Hematopoietic multipotent progenitor cell treated with erythropoietin and hydrocortisone succinate and interleukin-3 and kit ligand, for 6 days (in vitro differentiated cells): ENCODE data around the gene NIT1.

Experiments used
- DNase-seq: peaks from one replicate; pipeline ENCODE4 v3.0.0-alpha.2; 2015

NIT1 gene

DNA sequence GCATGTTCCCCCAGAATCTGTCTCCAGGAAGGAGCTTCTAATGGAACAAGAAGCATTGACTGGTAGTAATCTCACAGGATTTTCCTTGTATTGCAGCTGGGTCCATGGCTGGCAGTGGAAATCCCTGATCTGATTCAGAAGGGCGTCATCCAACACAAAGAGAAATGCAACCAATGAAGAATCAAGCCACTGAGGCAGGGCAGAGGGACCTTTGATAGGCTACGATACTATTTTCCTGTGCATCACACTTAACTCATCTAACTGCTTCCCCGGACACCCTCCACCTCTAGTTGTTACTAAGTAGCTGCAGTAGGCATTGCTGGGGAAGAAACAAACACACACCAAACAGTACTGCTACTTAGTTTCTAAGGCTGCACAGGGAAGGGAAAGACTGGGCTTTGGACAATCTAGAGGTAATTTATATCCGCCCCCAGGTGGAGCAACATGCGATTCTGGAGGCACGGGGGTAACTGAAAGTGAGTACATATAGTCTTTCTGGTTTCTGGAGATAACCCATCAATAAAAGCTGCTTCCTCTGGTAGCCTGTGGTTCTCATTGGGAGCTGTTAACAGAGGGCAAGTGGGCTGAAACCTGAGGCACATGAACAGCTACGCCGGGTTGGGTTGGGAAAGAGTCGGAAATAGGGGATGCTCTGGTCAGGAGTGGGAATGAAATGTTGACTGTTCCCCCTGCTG lies 40.6 kb downstream of the NIT1 start:
- DNase-seq, result peak; percentile 77

DNA sequence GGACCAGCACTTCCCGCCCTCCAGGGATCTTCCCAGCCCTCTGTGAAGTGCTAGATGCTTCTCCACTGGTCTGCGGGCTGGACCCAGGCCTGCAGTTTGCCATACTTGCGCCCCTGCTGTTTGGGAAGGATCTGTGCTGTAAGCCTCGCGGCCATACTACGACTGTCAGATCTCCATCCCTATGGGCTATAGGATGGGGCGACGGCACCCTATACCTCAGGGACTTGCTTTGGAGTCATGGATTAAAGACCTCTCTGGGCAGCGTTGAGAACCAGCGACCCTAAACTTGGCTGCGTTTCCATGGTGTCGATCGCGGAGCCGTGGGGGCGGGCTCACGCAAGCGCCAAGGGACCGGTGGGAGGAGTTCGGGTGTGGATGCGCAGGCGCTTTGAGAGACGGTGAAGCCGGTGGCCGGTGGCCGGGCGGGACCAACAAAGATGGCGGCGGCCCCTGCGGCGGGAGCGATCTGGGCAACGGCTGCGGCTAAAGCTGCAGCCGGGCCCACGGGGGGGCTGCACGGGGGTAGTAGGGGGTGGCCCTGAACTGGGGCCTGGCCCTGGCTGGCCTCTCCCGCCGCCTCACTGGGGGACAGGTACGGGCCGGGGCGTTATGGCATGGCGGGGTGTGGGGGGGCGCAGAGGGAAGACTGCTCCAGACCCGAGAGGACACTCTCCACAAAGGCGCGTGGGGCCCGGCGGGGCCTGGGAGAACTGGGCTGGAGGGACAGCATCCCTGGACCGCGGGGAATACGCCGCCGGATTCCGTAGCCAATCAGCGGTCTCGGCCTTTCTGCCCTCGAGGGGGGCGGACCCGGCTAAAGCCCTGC lies 41.4 kb downstream of the NIT1 start, which contains the start of gene USP21:
USP21 (plus strand) TSS at position 414 of the 826 bp plus-strand sequence. CDS start 1,141 bp downstream, outside the sequence.
- peak; percentile 97 for DNase-seq

DNA sequence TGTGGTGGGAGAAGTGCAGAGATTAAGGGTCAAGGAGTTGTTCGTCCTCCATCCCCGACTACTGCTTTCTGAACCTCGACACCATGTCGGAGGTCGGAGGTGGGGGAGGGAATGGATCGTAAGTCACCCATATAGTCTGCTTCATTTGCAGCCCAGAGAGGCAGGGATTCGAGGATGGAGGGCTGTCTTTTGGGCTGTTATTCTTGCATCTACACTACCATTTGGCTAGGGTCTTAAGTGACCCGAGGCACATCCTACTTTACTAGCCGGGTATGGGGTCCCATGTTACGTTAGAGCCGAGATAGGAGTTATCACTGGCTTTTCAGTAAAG lies 42.0 kb downstream of the NIT1 start:
- no peak for DNase-seq

DNA sequence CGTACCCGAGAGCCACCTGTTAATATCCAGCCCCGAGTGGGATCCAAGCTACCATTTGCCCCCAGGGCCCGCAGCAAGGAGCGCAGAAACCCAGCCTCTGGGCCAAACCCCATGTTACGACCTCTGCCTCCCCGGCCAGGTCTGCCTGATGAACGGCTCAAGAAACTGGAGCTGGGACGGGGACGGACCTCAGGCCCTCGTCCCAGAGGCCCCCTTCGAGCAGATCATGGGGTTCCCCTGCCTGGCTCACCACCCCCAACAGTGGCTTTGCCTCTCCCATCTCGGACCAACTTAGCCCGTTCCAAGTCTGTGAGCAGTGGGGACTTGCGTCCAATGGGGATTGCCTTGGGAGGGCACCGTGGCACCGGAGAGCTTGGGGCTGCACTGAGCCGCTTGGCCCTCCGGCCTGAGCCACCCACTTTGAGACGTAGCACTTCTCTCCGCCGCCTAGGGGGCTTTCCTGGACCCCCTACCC lies 42.8 kb downstream of the NIT1 start:
- no peak for DNase-seq

DNA sequence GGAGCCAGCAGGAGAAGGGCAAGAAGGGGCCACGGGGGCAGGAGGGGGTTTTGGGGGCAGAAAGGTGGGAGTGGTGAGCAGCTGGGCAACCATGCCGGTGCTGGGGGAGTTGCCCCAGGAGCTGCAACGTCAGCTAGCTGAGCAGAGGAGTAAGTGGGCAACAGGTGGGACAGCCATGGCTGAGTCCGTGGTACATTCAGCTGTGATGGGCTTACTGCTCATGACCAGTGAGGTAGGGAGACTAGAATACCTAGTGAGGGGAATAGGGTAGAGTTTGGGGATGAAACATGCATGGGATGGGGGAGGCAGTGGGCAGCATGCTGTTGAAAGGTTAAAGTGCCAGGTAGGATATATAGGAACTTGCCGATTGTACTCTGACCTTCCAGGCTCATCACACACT lies 43.7 kb downstream of the NIT1 start:
- DNase-seq, result no peak

DNA sequence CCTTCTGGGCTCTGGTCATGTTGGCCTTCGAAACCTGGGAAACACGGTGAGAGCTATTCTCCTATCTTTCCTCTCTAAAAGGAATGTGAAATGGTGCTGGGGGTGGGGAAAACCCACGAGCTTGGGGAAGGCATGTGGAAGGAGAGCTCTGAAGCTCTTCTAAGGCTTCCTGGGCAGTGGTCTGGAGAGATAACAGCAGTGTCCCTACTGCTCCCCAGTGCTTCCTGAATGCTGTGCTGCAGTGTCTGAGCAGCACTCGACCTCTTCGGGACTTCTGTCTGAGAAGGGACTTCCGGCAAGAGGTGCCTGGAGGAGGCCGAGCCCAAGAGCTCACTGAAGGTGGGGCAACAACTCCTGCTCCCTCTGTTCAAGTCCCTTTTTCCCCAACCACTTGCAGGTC lies 44.1 kb downstream of the NIT1 start:
- no peak for DNase-seq

DNA sequence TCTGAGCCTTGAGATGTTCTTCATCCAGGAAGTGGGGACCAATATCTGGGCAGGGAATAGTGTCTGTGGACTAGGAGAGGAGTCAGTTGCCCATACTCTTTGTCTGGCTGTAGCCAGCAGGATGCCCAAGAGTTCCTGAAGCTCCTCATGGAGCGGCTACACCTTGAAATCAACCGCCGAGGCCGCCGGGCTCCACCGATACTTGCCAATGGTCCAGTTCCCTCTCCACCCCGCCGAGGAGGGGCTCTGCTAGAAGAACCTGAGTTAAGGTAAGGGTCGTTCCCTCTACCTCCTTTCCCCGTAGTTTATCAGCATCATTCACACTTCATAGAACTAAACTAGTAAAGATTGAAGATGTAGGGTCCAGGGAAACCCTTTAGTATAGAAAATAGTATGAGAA lies 44.9 kb downstream of the NIT1 start:
- no peak for DNase-seq

DNA sequence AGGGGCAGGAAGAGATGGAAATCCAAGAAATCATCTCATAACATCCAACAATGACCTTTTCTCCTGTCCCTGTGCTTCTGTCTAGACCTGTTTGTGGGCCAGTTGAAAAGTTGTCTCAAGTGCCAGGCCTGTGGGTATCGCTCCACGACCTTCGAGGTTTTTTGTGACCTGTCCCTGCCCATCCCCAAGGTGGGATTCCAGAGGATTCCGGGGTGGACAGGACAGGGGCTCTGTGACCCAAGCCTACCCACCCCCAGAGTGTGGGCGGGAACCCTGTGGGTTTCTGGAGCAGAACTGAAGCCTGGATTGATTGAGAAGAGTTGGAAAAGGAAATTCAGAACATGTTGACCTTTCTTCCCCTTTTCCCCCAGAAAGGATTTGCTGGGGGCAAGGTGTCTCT lies 45.9 kb downstream of the NIT1 start:
- no peak for DNase-seq

DNA sequence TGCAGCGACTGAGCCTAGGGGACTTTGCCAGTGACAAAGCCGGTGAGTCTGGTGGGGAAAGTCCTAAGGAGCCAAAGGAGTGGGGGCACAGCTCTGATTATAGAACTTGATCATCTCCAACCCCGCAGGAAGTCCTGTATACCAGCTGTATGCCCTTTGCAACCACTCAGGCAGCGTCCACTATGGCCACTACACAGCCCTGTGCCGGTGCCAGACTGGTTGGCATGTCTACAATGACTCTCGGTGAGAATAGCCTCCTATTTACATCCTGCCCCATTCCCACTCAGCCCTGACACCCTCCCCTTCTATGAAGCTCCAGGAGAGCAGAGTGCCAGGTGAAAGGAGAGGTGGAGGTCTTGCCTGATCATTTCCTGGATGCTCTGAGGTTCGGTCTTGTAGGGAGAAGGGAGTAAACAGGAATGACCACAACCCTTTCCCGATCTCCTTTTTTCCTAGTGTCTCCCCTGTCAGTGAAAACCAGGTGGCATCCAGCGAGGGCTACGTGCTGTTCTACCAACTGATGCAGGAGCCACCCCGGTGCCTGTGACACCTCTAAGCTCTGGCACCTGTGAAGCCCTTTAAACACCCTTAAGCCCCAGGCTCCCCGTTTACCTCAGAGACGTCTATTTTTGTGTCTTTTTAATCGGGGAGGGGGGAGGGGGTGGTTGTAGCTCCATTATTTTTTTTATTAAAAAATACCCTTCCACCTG lies 47.2 kb downstream of the NIT1 start:
- no peak for DNase-seq

DNA sequence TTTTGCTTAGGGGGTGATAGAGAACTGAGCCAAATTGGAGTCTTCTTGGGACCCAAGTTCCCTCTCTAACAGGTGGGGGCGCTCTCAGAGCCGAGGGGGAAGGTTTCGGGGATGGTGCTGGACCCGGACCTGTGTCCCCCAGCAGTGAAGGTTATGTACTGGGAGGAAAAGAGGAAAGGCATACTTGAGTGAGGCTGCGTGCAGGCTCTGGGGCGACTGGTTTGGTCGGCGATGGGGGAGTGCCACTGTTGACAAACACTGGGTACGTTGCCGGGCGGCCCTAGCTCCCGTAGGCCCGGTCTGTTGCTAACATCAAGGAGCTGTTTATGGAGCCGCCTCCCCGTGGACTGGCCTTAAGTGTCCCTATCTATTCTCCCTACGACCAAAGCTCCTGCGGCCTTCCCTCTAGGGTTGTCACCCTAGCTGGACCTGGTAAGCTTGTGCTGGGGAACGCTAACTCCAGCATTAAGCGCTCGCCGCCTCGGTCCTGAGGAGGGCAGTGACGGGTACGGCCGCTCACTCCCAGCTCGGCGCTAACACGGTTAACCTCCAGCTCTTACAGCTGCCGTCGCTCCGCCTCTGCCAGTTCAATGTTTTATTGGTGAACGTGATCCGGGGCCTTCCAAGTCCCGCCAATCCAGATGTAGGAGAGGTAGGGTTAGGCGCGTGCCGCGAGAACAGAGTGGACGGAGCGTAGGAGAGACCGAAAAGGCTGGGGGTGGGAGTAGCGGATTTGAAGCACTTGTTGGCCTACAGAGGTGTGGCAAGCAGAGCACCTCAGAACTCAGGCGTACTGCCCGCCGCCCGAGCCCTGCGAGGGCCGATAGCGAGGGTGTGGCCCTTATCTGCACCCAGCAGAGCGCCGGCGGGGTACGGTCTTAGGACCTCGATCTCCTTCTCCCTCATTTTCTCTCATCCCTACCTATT lies 48.1 kb downstream of the NIT1 start, which contains the start of gene PPOX:
PPOX (plus strand) TSS at position 685 of the 927 bp plus-strand sequence. CDS start 422 bp downstream, outside the sequence.
- DNase-seq, result peak; percentile 100

DNA sequence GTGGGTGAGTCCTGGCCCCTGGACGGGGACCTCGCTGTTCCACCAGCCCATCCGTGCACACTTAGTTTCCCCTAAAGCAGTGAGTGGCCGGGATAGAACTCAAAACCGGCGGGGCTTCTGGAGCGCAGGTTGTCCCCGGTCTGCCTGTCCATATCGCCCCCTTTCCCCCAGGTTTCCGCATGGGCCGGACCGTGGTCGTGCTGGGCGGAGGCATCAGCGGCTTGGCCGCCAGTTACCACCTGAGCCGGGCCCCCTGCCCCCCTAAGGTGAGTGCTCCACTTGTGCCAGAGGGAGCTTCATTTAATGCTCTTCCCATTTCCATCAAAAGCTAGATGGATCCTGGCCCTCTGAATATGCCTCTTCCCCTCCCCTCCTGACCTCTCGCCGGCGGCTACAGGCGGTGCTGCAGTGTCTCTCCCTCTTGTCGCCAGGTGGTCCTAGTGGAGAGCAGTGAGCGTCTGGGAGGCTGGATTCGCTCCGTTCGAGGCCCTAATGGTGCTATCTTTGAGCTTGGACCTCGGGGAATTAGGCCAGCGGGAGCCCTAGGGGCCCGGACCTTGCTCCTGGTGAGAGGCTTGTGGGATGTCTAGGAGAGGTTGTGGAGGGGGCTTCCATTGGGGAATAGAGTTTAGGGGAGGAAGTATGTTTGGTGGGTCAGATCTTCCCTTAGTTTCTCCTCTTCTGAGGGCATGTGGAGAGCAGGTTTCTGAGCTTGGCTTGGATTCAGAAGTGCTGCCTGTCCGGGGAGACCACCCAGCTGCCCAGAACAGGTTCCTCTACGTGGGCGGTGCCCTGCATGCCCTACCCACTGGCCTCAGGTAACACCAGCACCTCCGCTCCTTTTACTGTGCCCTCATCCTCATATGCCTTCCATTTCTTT lies 49.0 kb downstream of the NIT1 start:
- DNase-seq, result peak; percentile 70

DNA sequence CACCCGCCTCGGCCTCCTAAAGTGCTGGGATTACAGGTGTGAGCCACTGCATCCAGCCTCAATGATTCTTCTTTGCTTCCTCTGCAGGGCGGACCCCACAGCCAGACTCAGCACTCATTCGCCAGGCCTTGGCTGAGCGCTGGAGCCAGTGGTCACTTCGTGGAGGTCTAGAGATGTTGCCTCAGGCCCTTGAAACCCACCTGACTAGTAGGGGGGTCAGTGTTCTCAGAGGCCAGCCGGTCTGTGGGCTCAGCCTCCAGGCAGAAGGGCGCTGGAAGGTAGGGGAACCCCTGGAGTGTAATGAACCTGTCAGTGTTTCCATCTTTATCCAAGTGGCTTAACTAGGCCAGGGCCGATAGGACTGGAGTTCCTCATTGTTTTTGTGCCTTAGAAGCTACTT lies 51.0 kb downstream of the NIT1 start:
- no peak for DNase-seq
